ENCODE data around the gene GHR.

GHR gene

DNA sequence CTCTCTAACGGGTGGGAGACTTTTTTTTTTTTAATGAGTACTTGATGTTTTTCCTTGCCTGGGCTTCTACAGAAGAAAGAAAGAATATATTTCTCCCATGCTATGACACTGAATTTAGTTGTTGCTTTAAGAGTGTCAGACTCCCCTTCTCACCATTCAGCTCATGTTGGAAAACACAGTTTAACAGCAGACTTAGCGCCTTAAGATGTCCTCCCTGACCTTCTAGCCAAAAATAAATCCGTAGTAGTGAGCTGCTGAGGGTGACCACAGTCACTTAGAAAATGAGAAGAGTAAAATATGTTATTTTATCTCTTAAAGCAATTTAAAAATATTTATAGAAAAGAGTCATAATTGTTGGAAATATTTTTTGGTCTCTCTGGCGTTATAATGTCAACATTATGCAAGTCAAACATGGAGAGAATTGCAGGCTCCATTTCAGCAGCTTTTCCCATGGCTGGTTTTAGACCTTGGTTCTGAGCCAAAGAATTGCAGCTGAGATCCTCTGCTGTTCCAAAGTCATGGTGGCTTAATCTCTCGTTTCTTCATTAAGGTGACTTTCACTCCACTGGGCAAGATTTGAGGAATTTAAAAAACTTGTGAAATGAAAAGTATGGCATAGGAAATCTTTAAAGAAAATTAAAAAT lies 143.5 kb downstream of the GHR start (continued):
- TF ChIP-seq, protein P1, sequence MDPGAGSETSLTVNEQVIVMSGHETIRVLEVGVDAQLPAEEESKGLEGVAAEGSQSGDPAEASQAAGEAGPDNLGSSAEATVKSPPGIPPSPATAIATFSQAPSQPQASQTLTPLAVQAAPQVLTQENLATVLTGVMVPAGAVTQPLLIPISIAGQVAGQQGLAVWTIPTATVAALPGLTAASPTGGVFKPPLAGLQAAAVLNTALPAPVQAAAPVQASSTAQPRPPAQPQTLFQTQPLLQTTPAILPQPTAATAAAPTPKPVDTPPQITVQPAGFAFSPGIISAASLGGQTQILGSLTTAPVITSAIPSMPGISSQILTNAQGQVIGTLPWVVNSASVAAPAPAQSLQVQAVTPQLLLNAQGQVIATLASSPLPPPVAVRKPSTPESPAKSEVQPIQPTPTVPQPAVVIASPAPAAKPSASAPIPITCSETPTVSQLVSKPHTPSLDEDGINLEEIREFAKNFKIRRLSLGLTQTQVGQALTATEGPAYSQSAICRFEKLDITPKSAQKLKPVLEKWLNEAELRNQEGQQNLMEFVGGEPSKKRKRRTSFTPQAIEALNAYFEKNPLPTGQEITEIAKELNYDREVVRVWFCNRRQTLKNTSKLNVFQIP (CRISPR knock-in tag; IDR thresholded peaks at IDR 0.05; ENCODE audit: borderline replicate concordance, low read depth): no peak
- TF ChIP-seq, protein P2, sequence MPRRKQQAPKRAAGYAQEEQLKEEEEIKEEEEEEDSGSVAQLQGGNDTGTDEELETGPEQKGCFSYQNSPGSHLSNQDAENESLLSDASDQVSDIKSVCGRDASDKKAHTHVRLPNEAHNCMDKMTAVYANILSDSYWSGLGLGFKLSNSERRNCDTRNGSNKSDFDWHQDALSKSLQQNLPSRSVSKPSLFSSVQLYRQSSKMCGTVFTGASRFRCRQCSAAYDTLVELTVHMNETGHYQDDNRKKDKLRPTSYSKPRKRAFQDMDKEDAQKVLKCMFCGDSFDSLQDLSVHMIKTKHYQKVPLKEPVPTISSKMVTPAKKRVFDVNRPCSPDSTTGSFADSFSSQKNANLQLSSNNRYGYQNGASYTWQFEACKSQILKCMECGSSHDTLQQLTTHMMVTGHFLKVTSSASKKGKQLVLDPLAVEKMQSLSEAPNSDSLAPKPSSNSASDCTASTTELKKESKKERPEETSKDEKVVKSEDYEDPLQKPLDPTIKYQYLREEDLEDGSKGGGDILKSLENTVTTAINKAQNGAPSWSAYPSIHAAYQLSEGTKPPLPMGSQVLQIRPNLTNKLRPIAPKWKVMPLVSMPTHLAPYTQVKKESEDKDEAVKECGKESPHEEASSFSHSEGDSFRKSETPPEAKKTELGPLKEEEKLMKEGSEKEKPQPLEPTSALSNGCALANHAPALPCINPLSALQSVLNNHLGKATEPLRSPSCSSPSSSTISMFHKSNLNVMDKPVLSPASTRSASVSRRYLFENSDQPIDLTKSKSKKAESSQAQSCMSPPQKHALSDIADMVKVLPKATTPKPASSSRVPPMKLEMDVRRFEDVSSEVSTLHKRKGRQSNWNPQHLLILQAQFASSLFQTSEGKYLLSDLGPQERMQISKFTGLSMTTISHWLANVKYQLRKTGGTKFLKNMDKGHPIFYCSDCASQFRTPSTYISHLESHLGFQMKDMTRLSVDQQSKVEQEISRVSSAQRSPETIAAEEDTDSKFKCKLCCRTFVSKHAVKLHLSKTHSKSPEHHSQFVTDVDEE (CRISPR knock-in tag; IDR thresholded peaks at IDR 0.05): no peak

DNA sequence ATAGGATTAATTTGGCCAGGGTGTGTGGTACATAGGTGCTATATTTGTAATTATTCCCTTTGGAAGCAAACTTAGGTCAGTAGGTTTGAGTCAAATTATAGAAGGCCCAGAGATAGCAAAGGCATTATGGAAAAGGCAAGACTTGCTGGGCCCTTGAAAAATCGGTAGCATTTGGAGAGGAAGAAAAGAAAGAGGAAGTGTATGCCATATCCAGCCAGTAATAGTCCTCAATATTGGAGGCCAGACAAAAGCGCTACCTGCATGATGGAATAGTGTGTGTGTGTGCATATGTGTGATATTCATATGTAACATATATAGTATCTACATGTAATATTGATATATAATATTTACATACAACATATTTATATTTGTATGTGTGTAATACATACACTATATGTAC lies 146.1 kb downstream of the GHR start:
- ATAC-seq: no peak
- no peak for TF ChIP-seq ARNTL (CRISPR knock-in tag; IDR thresholded peaks at IDR 0.05; ENCODE audit: borderline replicate concordance, low read depth)

DNA sequence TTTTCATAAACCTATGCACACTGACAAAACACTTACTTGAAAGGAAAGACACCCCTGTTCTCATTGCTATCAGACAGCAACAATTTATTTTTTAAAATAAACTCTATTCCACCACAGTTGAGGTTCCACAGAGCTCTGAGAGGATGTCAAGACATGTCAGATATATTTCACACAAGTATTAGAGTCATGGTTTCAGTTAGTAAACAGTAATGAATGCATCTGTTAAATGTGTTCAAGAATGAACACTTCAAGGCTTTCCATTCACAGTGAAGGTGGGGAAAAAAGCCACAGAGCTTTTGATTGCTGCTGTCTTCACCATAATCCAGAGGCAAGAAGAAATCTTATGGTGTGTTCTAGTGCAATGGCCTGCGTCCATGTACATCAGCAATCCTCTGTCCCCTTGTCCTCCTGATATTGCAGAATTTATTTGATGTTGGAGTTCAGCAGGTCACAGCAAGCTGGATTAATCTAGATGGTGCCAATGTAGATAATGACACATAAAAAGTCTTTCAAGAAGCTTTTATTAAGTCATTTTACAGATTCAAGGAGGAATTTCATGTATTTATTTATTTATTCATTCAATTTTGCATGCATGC lies 146.8 kb downstream of the GHR start:
- TF ChIP-seq OSR1 (CRISPR knock-in tag; IDR thresholded peaks at IDR 0.05) (no peak), GLIS3 (CRISPR knock-in tag; IDR thresholded peaks at IDR 0.05) (no peak), ESRRG (CRISPR knock-in tag; IDR thresholded peaks at IDR 0.05) (no peak), BACH2 (CRISPR knock-in tag; IDR thresholded peaks at IDR 0.05; ENCODE audit: borderline replicate concordance) (no peak), ZFP30 (CRISPR knock-in tag; IDR thresholded peaks at IDR 0.05) (no peak), ARNTL (CRISPR knock-in tag; IDR thresholded peaks at IDR 0.05; ENCODE audit: borderline replicate concordance, low read depth) (no peak), RARB (CRISPR knock-in tag; IDR thresholded peaks at IDR 0.05) (no peak), ISL1 (CRISPR knock-in tag; IDR thresholded peaks at IDR 0.05) (no peak), ZNF565 (CRISPR knock-in tag; conservative IDR thresholded peaks at IDR 0.05; ENCODE audit: low read depth) (no peak)
- TF ChIP-seq, protein P1 (CRISPR knock-in tag; IDR thresholded peaks at IDR 0.05; ENCODE audit: borderline replicate concordance, low read depth): no peak
- TF ChIP-seq, protein P3, sequence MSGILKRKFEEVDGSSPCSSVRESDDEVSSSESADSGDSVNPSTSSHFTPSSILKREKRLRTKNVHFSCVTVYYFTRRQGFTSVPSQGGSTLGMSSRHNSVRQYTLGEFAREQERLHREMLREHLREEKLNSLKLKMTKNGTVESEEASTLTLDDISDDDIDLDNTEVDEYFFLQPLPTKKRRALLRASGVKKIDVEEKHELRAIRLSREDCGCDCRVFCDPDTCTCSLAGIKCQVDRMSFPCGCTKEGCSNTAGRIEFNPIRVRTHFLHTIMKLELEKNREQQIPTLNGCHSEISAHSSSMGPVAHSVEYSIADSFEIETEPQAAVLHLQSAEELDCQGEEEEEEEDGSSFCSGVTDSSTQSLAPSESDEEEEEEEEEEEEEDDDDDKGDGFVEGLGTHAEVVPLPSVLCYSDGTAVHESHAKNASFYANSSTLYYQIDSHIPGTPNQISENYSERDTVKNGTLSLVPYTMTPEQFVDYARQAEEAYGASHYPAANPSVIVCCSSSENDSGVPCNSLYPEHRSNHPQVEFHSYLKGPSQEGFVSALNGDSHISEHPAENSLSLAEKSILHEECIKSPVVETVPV (CRISPR knock-in tag; IDR thresholded peaks at IDR 0.05): no peak
- TF ChIP-seq, protein P4, sequence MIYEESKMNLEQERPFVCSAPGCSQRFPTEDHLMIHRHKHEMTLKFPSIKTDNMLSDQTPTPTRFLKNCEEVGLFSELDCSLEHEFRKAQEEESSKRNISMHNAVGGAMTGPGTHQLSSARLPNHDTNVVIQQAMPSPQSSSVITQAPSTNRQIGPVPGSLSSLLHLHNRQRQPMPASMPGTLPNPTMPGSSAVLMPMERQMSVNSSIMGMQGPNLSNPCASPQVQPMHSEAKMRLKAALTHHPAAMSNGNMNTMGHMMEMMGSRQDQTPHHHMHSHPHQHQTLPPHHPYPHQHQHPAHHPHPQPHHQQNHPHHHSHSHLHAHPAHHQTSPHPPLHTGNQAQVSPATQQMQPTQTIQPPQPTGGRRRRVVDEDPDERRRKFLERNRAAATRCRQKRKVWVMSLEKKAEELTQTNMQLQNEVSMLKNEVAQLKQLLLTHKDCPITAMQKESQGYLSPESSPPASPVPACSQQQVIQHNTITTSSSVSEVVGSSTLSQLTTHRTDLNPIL (CRISPR knock-in tag; IDR thresholded peaks at IDR 0.05; ENCODE audit: low read depth): no peak
- no peak for ATAC-seq

DNA sequence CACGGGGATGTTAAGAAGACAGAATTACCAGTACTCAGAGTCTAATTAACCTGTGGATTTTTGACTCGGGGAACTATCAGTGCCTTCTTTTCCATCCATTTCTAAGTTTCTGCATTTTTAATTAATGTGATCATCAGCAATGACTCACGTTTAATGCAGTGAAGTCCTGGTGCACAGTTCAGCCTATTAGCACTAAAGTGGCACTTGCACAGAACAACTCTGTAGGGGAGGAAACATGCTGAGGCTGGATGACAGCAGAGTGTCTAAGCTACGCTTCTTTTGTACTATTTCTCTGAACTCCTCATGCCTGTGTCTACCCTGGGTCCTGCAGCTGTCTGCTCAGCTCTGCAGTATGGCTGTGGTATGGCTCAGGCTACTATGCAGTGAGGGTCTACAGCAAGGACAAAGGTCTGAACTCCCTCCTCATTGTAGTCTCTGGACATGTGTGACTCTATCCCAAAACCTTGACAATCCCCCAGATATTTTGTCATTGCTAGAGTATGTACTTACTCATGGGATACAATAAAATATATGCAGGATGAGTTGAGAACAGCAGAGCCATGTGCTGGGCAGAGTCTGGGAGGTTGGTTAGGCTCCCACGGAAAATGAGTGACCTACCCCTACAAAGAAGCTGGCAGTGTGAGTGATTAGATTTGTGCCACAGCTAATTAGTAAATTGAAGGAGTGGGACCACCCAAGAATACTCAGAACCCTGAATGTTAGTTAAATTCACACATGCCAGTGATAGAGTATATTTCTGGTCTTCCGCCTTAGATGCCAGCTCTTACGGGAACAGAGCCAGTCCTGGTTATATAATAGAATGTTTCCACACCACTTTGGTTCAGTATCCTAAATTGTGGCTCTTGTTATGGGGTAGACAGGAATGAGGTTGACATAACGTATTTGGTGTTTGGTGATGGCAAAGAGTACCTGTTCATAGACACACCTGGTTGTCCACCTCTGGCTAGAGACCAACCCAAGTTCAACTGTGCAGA lies 148.0 kb downstream of the GHR start:
- no peak for ATAC-seq
- no peak for TF ChIP-seq SNAI2 (CRISPR knock-in tag; IDR thresholded peaks at IDR 0.05)
- no peak for TF ChIP-seq OSR1 (CRISPR knock-in tag; IDR thresholded peaks at IDR 0.05)
- no peak for TF ChIP-seq PPARA (CRISPR knock-in tag; IDR thresholded peaks at IDR 0.05; ENCODE audit: borderline replicate concordance)
- TF ChIP-seq ZNF70 (CRISPR knock-in tag; IDR thresholded peaks at IDR 0.05): no peak
- TF ChIP-seq, protein P1 (CRISPR knock-in tag; IDR thresholded peaks at IDR 0.05; ENCODE audit: borderline replicate concordance, low read depth): no peak
- no peak for TF ChIP-seq TOX (CRISPR knock-in tag; IDR thresholded peaks at IDR 0.05; ENCODE audit: borderline replicate concordance)
- TF ChIP-seq, protein P5, sequence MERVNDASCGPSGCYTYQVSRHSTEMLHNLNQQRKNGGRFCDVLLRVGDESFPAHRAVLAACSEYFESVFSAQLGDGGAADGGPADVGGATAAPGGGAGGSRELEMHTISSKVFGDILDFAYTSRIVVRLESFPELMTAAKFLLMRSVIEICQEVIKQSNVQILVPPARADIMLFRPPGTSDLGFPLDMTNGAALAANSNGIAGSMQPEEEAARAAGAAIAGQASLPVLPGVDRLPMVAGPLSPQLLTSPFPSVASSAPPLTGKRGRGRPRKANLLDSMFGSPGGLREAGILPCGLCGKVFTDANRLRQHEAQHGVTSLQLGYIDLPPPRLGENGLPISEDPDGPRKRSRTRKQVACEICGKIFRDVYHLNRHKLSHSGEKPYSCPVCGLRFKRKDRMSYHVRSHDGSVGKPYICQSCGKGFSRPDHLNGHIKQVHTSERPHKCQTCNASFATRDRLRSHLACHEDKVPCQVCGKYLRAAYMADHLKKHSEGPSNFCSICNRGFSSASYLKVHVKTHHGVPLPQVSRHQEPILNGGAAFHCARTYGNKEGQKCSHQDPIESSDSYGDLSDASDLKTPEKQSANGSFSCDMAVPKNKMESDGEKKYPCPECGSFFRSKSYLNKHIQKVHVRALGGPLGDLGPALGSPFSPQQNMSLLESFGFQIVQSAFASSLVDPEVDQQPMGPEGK (CRISPR knock-in tag; IDR thresholded peaks at IDR 0.05; ENCODE audit: borderline replicate concordance): no peak
- TF ChIP-seq ZNF565 (CRISPR knock-in tag; conservative IDR thresholded peaks at IDR 0.05; ENCODE audit: low read depth): no peak
